ENCODE results near the gene SECISBP2. TPM values are rescaled to one million over a fixed set of nuclear protein-coding genes. Genes with fewer than 3 reads are reported as not detected.

Gene SECISBP2
- total and polyA plus RNA-seq, 2 experiments from 2014 or later, result 77.7 to 86.8 TPM

- Mint-ChIP-seq H3K27ac (0 out of 2 replicates have a peak overlapping the region, but pooled peaks have one; percentile 35), H3K4me1 (no peaks in the 10 kb centered on the region; the same call in 2 of the 3 replicates), H3K36me3 (ENCODE audit: low read depth) (peaks cover 71% of the 10 kb centered on the region), H3K4me3 (no peak overlapping the region), H3K9me3 (no peaks in the 10 kb centered on the region; the same call in 2 of the 3 replicates), H3K27me3 (ENCODE audit: insufficient read depth, low read depth, poor library complexity) (peaks cover 8% of the 10 kb centered on the region)
- H2AFZ ChIP-seq, result no peak overlapping the region
- H3F3A ChIP-seq (replicated peaks; ENCODE audit: low read depth), result no peaks in the 10 kb centered on the region
- H4K20me1 ChIP-seq (replicated peaks; ENCODE audit: insufficient read depth), result no peaks in the 10 kb centered on the region
- H3K27me3 ChIP-seq (ENCODE audit: insufficient read depth), result no peaks in the 10 kb centered on the region
- no peaks in the 10 kb centered on the region for H3K79me2 ChIP-seq (replicated peaks; ENCODE audit: insufficient read depth)
- H3K4me1 ChIP-seq (ENCODE audit: insufficient read depth), result no peaks in the 10 kb centered on the region
- no peak overlapping the region for H3K4me2 ChIP-seq
- H3K27ac ChIP-seq (ENCODE audit: low read depth), result no peak overlapping the region
- H3K36me3 ChIP-seq (ENCODE audit: insufficient read depth), result peaks cover 21% of the 10 kb centered on the region; the same call in 1 of the 2 replicates
- H3K9me2 ChIP-seq (ENCODE audit: insufficient read depth), result no peaks in the 10 kb centered on the region
- ATAC-seq (no peak; the same call in 2 of the 3 replicates), DNase-seq (ENCODE audit: low spot score) (no peak)
- H3K4me3 ChIP-seq, result no peak overlapping the region
- TF ChIP-seq ZNF114 (CRISPR knock-in tag; IDR thresholded peaks at IDR 0.05), result no peak
- TF ChIP-seq, protein P1, sequence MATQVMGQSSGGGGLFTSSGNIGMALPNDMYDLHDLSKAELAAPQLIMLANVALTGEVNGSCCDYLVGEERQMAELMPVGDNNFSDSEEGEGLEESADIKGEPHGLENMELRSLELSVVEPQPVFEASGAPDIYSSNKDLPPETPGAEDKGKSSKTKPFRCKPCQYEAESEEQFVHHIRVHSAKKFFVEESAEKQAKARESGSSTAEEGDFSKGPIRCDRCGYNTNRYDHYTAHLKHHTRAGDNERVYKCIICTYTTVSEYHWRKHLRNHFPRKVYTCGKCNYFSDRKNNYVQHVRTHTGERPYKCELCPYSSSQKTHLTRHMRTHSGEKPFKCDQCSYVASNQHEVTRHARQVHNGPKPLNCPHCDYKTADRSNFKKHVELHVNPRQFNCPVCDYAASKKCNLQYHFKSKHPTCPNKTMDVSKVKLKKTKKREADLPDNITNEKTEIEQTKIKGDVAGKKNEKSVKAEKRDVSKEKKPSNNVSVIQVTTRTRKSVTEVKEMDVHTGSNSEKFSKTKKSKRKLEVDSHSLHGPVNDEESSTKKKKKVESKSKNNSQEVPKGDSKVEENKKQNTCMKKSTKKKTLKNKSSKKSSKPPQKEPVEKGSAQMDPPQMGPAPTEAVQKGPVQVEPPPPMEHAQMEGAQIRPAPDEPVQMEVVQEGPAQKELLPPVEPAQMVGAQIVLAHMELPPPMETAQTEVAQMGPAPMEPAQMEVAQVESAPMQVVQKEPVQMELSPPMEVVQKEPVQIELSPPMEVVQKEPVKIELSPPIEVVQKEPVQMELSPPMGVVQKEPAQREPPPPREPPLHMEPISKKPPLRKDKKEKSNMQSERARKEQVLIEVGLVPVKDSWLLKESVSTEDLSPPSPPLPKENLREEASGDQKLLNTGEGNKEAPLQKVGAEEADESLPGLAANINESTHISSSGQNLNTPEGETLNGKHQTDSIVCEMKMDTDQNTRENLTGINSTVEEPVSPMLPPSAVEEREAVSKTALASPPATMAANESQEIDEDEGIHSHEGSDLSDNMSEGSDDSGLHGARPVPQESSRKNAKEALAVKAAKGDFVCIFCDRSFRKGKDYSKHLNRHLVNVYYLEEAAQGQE (IDR thresholded peaks at IDR 0.05; ENCODE audit: unreplicated experiment), result no peak
- TF ChIP-seq JUNB (IDR thresholded peaks at IDR 0.05; ENCODE audit: unreplicated experiment), result no peak
- TF ChIP-seq, protein P2, sequence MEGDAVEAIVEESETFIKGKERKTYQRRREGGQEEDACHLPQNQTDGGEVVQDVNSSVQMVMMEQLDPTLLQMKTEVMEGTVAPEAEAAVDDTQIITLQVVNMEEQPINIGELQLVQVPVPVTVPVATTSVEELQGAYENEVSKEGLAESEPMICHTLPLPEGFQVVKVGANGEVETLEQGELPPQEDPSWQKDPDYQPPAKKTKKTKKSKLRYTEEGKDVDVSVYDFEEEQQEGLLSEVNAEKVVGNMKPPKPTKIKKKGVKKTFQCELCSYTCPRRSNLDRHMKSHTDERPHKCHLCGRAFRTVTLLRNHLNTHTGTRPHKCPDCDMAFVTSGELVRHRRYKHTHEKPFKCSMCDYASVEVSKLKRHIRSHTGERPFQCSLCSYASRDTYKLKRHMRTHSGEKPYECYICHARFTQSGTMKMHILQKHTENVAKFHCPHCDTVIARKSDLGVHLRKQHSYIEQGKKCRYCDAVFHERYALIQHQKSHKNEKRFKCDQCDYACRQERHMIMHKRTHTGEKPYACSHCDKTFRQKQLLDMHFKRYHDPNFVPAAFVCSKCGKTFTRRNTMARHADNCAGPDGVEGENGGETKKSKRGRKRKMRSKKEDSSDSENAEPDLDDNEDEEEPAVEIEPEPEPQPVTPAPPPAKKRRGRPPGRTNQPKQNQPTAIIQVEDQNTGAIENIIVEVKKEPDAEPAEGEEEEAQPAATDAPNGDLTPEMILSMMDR (conservative IDR thresholded peaks at IDR 0.05; ENCODE audit: low read depth in 2 of 2), result no peak; a peak in 1 of 4 replicates
Measured at GRCh38 chr9:89382026-89382986, 64.0 kb downstream of the SECISBP2 start.

DNA sequence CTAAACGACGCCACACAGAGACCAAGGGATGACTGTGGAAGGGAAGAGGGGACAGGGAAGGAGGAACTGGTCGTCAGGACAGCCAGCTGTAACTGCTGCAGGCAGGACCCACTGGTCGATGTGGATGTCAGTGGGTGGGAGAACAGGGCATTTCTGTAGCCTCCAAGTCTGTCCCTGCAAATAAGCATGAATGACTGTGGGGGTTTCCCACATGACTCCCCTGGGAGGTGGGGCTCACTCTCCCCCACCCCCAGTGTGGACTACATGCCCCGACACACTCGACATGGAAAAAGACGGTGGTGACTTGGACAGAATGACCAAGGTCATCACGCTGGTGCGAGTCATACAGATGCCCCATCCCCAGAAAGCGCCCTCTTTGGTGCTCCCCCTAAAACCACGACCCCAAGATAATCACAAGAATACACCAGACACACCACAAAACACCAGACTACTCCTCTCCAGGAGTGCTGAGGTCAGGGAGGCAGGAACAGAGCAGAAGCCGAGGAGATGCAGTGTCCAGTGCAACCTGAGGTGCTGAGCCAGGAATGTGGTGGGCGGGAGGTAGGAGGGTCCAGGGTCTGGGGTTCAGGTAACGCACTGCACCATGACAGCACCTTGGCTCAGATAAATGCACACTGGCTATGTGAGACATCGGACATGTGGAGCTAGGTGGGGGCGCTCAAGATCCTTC lies 64.9 kb downstream of the SECISBP2 start:
- Mint-ChIP-seq H3K27ac (peak overlapping the region; percentile 42; the same call in 1 of the 2 replicates), H3K4me3 (no peak overlapping the region), H3K4me1 (no peaks in the 10 kb centered on the region), H3K27me3 (ENCODE audit: insufficient read depth, low read depth, poor library complexity) (peaks cover 6% of the 10 kb centered on the region), H3K36me3 (ENCODE audit: low read depth) (peaks cover 67% of the 10 kb centered on the region), H3K9me3 (no peaks in the 10 kb centered on the region; the same call in 2 of the 3 replicates)
- Histone ChIP-seq H3K27ac (ENCODE audit: low read depth) (no peak overlapping the region), H4K20me1 (replicated peaks; ENCODE audit: insufficient read depth) (no peaks in the 10 kb centered on the region), H3K79me2 (replicated peaks; ENCODE audit: insufficient read depth) (no peaks in the 10 kb centered on the region), H3F3A (replicated peaks; ENCODE audit: low read depth) (no peaks in the 10 kb centered on the region), H3K27me3 (ENCODE audit: insufficient read depth) (no peaks in the 10 kb centered on the region), H3K36me3 (ENCODE audit: insufficient read depth) (peaks cover 17% of the 10 kb centered on the region; the same call in 1 of the 2 replicates), H3K4me3 (no peak overlapping the region), H2AFZ (no peak overlapping the region), H3K4me2 (no peak overlapping the region), H3K4me1 (ENCODE audit: insufficient read depth) (no peaks in the 10 kb centered on the region), H3K9me2 (ENCODE audit: insufficient read depth) (no peaks in the 10 kb centered on the region)
- ATAC-seq, result no peak
- DNase-seq (ENCODE audit: low spot score), result no peak
- no peak for TF ChIP-seq EZH2phosphoT487 (IDR thresholded peaks at IDR 0.05; ENCODE audit: unreplicated experiment)
- TF ChIP-seq, protein P3, sequence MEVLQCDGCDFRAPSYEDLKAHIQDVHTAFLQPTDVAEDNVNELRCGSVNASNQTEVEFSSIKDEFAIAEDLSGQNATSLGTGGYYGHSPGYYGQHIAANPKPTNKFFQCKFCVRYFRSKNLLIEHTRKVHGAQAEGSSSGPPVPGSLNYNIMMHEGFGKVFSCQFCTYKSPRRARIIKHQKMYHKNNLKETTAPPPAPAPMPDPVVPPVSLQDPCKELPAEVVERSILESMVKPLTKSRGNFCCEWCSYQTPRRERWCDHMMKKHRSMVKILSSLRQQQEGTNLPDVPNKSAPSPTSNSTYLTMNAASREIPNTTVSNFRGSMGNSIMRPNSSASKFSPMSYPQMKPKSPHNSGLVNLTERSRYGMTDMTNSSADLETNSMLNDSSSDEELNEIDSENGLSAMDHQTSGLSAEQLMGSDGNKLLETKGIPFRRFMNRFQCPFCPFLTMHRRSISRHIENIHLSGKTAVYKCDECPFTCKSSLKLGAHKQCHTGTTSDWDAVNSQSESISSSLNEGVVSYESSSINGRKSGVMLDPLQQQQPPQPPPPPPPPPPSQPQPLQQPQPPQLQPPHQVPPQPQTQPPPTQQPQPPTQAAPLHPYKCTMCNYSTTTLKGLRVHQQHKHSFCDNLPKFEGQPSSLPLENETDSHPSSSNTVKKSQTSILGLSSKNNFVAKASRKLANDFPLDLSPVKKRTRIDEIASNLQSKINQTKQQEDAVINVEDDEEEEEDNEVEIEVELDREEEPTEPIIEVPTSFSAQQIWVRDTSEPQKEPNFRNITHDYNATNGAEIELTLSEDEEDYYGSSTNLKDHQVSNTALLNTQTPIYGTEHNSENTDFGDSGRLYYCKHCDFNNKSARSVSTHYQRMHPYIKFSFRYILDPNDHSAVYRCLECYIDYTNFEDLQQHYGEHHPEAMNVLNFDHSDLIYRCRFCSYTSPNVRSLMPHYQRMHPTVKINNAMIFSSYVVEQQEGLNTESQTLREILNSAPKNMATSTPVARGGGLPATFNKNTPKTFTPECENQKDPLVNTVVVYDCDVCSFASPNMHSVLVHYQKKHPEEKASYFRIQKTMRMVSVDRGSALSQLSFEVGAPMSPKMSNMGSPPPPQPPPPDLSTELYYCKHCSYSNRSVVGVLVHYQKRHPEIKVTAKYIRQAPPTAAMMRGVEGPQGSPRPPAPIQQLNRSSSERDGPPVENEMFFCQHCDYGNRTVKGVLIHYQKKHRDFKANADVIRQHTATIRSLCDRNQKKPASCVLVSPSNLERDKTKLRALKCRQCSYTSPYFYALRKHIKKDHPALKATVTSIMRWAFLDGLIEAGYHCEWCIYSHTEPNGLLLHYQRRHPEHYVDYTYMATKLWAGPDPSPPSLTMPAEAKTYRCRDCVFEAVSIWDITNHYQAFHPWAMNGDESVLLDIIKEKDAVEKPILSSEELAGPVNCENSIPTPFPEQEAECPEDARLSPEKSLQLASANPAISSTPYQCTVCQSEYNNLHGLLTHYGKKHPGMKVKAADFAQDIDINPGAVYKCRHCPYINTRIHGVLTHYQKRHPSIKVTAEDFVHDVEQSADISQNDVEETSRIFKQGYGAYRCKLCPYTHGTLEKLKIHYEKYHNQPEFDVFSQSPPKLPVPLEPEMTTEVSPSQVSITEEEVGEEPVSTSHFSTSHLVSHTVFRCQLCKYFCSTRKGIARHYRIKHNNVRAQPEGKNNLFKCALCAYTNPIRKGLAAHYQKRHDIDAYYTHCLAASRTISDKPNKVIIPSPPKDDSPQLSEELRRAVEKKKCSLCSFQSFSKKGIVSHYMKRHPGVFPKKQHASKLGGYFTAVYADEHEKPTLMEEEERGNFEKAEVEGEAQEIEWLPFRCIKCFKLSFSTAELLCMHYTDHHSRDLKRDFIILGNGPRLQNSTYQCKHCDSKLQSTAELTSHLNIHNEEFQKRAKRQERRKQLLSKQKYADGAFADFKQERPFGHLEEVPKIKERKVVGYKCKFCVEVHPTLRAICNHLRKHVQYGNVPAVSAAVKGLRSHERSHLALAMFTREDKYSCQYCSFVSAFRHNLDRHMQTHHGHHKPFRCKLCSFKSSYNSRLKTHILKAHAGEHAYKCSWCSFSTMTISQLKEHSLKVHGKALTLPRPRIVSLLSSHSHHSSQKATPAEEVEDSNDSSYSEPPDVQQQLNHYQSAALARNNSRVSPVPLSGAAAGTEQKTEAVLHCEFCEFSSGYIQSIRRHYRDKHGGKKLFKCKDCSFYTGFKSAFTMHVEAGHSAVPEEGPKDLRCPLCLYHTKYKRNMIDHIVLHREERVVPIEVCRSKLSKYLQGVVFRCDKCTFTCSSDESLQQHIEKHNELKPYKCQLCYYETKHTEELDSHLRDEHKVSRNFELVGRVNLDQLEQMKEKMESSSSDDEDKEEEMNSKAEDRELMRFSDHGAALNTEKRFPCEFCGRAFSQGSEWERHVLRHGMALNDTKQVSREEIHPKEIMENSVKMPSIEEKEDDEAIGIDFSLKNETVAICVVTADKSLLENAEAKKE (CRISPR knock-in tag; IDR thresholded peaks at IDR 0.05), result no peak

All from GM23338 (cell line).